Stimulated activated effector memory CD8-positive, alpha-beta T cell treated with anti-CD3 and anti-CD28 coated beads, Interleukin-12 subunit alpha, Interleukin-12 subunit beta, amount 100 ng/mL, for 72 hours (primary cell): Measurements from ENCODE around the gene INPP1.
"Not testable (repeated sequence)": the region's sequence is repeated elsewhere in the genome, so short reads cannot be mapped to it uniquely, and the experiment has no call there.

ENCODE experiments used
- ATAC-seq: fragments of 150-1000 bp; cut with Tn5 transposase; 2 replicates; pipeline ENCODE4 v1.10.0; 2021
- DNase-seq, 2 donors: peaks; one replicate each; pipeline ENCODE4 v3.0.0; 2021 to 2022; ENCODE audit warnings: low spot score in 2 of 2
- H3K27ac Mint-ChIP-seq: one replicate; pipeline ENCODE4 v1.8.0; 2022; ENCODE audit warnings: mild to moderate bottlenecking, mixed read lengths
- H3K36me3 Mint-ChIP-seq: one replicate; pipeline ENCODE4 v1.8.0; 2022; ENCODE audit warnings: mild to moderate bottlenecking, mixed read lengths
- H3K4me1 Mint-ChIP-seq: one replicate; pipeline ENCODE4 v1.8.0; 2022; ENCODE audit warnings: mixed read lengths
- H3K4me3 Mint-ChIP-seq: one replicate; pipeline ENCODE4 v1.8.0; 2022; ENCODE audit warnings: mild to moderate bottlenecking, mixed read lengths
- H3K9me3 Mint-ChIP-seq: one replicate; pipeline ENCODE4 v1.8.0; 2022; ENCODE audit warnings: mixed read lengths

The INPP1 gene

GRCh38 chr2:190344276-190344827 is 963 bp downstream of the INPP1 start:
- peak; percentile 55 for ATAC-seq
- Mint-ChIP-seq H3K9me3 (no peaks in the 10 kb centered on the region), H3K4me1 (peaks cover 9% of the 10 kb centered on the region), H3K36me3 (peaks cover 16% of the 10 kb centered on the region), H3K27ac (peak overlapping the region; percentile 78), H3K4me3 (peak overlapping the region; percentile 80)
- DNase-seq: no peak

- peaks cover 16% of the 10 kb centered on the region for H3K36me3 Mint-ChIP-seq
- DNase-seq (no peak), ATAC-seq (no peak)
- H3K4me1 Mint-ChIP-seq: peaks cover 11% of the 10 kb centered on the region
- no peak overlapping the region for H3K27ac Mint-ChIP-seq
- H3K9me3 Mint-ChIP-seq: no peaks in the 10 kb centered on the region
- no peak overlapping the region for H3K4me3 Mint-ChIP-seq
Measured at GRCh38 chr2:190350371-190350770, 7.0 kb downstream of the INPP1 start.

- Mint-ChIP-seq H3K27ac (no peak overlapping the region), H3K9me3 (no peaks in the 10 kb centered on the region), H3K36me3 (peaks cover 12% of the 10 kb centered on the region), H3K4me1 (peaks cover 11% of the 10 kb centered on the region), H3K4me3 (no peak overlapping the region)
- no peak for DNase-seq
- no peak for ATAC-seq
Measured at GRCh38 chr2:190351955-190352354, 8.6 kb downstream of the INPP1 start.

GRCh38 chr2:190352668-190353536 is 9.5 kb downstream of the INPP1 start:
- Mint-ChIP-seq H3K4me1 (peaks cover 11% of the 10 kb centered on the region), H3K36me3 (peaks cover 10% of the 10 kb centered on the region), H3K4me3 (no peak overlapping the region), H3K9me3 (no peaks in the 10 kb centered on the region), H3K27ac (no peak overlapping the region)
- no peak for DNase-seq
- peak; percentile 70 for ATAC-seq

GRCh38 chr2:190353537-190353899 is 10.1 kb downstream of the INPP1 start:
- H3K36me3 Mint-ChIP-seq: peaks cover 6% of the 10 kb centered on the region
- DNase-seq (no peak), ATAC-seq (no peak)
- H3K27ac Mint-ChIP-seq: no peak overlapping the region
- H3K4me3 Mint-ChIP-seq: no peak overlapping the region
- no peaks in the 10 kb centered on the region for H3K9me3 Mint-ChIP-seq
- peaks cover 11% of the 10 kb centered on the region for H3K4me1 Mint-ChIP-seq

- no peak for DNase-seq
- Mint-ChIP-seq H3K27ac (no peak overlapping the region), H3K36me3 (peaks cover under 1% of the 10 kb centered on the region), H3K4me3 (no peak overlapping the region), H3K4me1 (peaks cover 13% of the 10 kb centered on the region), H3K9me3 (no peaks in the 10 kb centered on the region)
- no peak for ATAC-seq
Measured at GRCh38 chr2:190354003-190354690, 10.8 kb downstream of the INPP1 start.

- DNase-seq: no peak
- Mint-ChIP-seq H3K36me3 (peaks cover 6% of the 10 kb centered on the region), H3K27ac (no peak overlapping the region), H3K4me3 (no peak overlapping the region), H3K4me1 (peaks cover 28% of the 10 kb centered on the region), H3K9me3 (no peaks in the 10 kb centered on the region)
- ATAC-seq: no peak
Measured at GRCh38 chr2:190355968-190356644, 12.7 kb downstream of the INPP1 start.

- H3K4me1 Mint-ChIP-seq: peaks cover 26% of the 10 kb centered on the region
- H3K27ac Mint-ChIP-seq: no peak overlapping the region
- no peaks in the 10 kb centered on the region for H3K9me3 Mint-ChIP-seq
- H3K4me3 Mint-ChIP-seq: no peak overlapping the region
- ATAC-seq (no peak), DNase-seq (no peak)
- peaks cover 6% of the 10 kb centered on the region for H3K36me3 Mint-ChIP-seq
Measured at GRCh38 chr2:190357600-190357999, 14.2 kb downstream of the INPP1 start.

- peaks cover 17% of the 10 kb centered on the region for H3K4me1 Mint-ChIP-seq
- DNase-seq, H3K9me3 Mint-ChIP-seq, ATAC-seq: not testable (repeated sequence)
- peaks cover 10% of the 10 kb centered on the region for H3K36me3 Mint-ChIP-seq
- H3K27ac Mint-ChIP-seq: peak overlapping the region; percentile 95
- peak overlapping the region; percentile 92 for H3K4me3 Mint-ChIP-seq
Measured at GRCh38 chr2:190358655-190359448, 15.5 kb downstream of the INPP1 start.

- Mint-ChIP-seq H3K4me1 (peaks cover 17% of the 10 kb centered on the region), H3K27ac (peak overlapping the region; percentile 95)
- ATAC-seq: no peak
Measured at GRCh38 chr2:190360561-190360960, 17.2 kb downstream of the INPP1 start.

GRCh38 chr2:190360965-190361364 is 17.6 kb downstream of the INPP1 start:
- peaks cover 17% of the 10 kb centered on the region for H3K4me1 Mint-ChIP-seq
- no peaks in the 10 kb centered on the region for H3K9me3 Mint-ChIP-seq
- DNase-seq (no peak), ATAC-seq (no peak)
- H3K36me3 Mint-ChIP-seq: peaks cover 10% of the 10 kb centered on the region
- no peak overlapping the region for H3K27ac Mint-ChIP-seq
- H3K4me3 Mint-ChIP-seq: no peak overlapping the region

More at GRCh38 chr2:190360561-190360960, 17.2 kb downstream of the INPP1 start:
- H3K36me3 Mint-ChIP-seq: peaks cover 10% of the 10 kb centered on the region
- DNase-seq: no peak
- no peaks in the 10 kb centered on the region for H3K9me3 Mint-ChIP-seq
- peak overlapping the region; percentile 92 for H3K4me3 Mint-ChIP-seq

GRCh38 chr2:190361572-190361971 is 18.2 kb downstream of the INPP1 start:
- H3K27ac Mint-ChIP-seq: no peak overlapping the region
- no peaks in the 10 kb centered on the region for H3K9me3 Mint-ChIP-seq
- peaks cover 10% of the 10 kb centered on the region for H3K36me3 Mint-ChIP-seq
- peaks cover 17% of the 10 kb centered on the region for H3K4me1 Mint-ChIP-seq
- no peak overlapping the region for H3K4me3 Mint-ChIP-seq
- no peak for DNase-seq
- no peak for ATAC-seq

GRCh38 chr2:190362894-190363293 is 19.5 kb downstream of the INPP1 start:
- H3K9me3 Mint-ChIP-seq: no peaks in the 10 kb centered on the region
- H3K4me1 Mint-ChIP-seq: peaks cover 17% of the 10 kb centered on the region
- ATAC-seq (no peak), DNase-seq (no peak)
- no peak overlapping the region for H3K27ac Mint-ChIP-seq
- H3K36me3 Mint-ChIP-seq: peaks cover 18% of the 10 kb centered on the region
- no peak overlapping the region for H3K4me3 Mint-ChIP-seq

GRCh38 chr2:190365499-190366204 is 22.3 kb downstream of the INPP1 start:
- H3K4me1 Mint-ChIP-seq: no peaks in the 10 kb centered on the region
- no peak overlapping the region for H3K4me3 Mint-ChIP-seq
- no peaks in the 10 kb centered on the region for H3K9me3 Mint-ChIP-seq
- peaks cover 36% of the 10 kb centered on the region for H3K36me3 Mint-ChIP-seq
- ATAC-seq (no peak), DNase-seq (no peak)
- no peak overlapping the region for H3K27ac Mint-ChIP-seq
